Activated CD4-positive, CD25-positive, alpha-beta regulatory T cell (primary cell): ENCODE results near the gene TMEM163.
"Not testable (repeated sequence)": the region's sequence is repeated elsewhere in the genome, so short reads cannot be mapped to it uniquely, and the experiment has no call there.

Experiments
- DNase-seq, 4 experiments: peaks; one replicate each; lab custom pipeline; 2025; lab: John Stamatoyannopoulos, UW

Gene TMEM163

DNA sequence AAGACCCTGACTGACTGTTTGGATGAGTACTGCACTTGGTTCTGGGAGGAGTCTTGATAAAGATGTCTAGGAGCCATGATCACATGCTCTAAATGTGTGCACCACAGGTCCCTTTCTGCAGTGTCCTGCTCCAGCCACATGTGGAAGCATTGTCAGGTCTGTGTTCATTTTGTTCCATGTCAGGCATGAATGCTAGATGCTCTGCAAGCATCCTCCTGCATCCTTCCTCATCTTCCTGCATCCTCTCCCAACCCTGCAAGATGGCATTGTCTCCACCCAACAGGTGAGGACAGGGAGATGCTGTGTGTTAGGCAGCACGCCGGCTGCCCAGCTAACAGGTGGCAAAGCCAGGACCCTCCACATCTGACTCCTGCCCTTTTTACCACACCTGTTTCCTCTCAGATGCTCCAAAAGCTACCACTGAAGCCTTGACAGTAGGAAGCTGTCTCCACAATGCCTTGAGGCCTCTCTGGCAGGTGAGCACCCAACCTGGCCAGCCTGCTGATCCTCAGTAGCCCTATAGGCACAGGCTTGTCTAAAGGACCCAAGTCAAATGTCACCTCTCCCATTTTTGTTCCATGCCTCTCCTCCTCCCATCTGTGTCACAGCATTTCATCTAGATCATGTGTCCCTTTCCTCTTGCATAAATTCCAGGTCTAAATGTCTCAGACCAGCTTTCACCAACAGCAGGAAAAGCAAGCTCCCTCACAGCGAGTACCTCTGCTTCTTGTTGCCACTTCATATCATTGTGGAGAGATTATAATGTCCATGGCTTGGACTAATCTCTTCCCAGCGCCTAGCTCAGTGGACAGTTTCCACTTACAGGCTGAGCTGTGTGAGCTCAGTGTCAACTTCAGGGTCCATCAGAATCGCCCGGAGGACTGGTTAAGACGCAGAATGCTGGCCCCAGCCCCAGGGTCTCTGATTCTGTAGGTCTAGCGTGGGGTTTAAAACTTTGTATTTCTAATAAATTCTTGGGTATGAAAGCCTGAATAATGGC is 55.0 kb downstream of the TMEM163 start:
- no peak for DNase-seq

- no peak for DNase-seq
Observed at GRCh38 chr2:134662751-134663150, 56.0 kb downstream of the TMEM163 start.

GRCh38 chr2:134660626-134661402 is 58.0 kb downstream of the TMEM163 start:
- DNase-seq, result no peak

GRCh38 chr2:134659724-134660123 is 59.1 kb downstream of the TMEM163 start:
- no peak for DNase-seq

GRCh38 chr2:134657650-134658250 is 61.0 kb downstream of the TMEM163 start:
- DNase-seq, result no peak

- DNase-seq, result not testable (repeated sequence)
Observed at GRCh38 chr2:134656391-134656790, 62.4 kb downstream of the TMEM163 start.

DNA sequence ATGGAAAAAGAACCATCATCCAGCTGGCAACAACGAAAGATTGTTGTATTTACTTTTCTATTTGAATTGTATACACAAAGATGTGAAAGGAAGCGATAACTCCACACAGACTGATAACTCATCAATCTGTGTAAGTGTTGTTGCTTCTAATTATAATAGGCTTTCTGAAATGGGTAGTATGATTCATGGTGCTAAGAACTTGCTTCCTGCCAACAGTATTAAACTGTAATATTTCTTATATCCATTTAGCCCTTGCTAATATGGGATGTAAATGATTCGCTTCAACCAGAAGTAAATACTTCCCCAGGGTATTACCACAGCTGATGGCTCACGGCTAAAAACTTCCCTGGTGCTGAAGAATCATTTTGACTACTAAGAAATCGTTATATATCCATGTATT is 70.2 kb downstream of the TMEM163 start:
- DNase-seq, result no peak

DNA sequence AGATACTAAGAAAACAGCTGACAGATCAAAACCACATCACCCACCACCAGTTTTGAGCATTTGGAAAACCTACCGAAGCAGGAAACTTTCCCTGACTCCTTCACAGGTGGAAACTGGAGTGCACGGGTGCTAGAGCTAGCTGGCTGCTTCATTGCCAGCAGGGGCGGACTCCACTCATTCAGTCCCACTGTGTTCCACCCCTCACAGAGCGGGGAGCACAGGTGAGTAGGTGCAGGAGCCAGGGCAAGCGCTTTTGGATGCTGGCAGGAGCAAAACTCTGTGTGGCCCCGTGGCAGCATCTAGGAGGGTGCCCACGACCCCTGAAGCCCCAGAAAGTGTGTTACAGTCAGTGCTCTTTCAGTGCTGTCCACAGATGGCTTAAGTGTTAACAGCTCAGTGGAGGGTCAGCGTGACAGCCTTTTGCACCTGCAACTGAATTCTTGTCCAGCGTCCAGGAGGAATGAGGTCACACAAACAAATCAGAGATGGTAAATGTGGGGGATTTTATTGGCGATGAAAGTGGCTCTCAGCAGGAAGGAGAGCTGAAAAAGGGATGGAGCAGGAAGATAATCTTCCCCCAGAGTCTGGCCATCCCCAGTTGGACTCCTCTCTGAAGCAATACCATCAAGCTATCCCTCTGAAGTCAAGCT is 71.1 kb downstream of the TMEM163 start:
- DNase-seq, result no peak

GRCh38 chr2:134642938-134643337 is 75.9 kb downstream of the TMEM163 start:
- DNase-seq, result no peak

DNA sequence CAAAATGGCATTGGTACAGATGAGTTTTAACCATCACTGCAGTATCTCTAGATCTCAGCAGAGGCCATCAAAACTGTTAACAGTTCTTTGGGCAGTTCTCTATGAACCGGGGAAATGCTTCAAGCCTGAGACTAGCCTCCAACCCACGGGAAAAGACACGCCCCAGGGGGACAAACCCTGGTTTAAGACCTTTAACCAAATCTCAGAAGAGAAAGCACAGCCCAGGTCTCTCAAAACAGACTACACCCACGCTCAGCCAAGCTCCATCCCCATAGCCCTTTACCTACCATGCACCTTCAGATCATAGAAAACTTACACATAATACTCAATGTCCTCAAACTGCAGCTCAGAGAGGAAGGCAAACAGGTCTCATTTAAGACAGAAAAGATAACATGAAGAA is 78.3 kb downstream of the TMEM163 start:
- DNase-seq, result no peak

- DNase-seq, result no peak
Observed at GRCh38 chr2:134639265-134639664, 79.5 kb downstream of the TMEM163 start.

- no peak for DNase-seq
Observed at GRCh38 chr2:134636714-134637113, 82.1 kb downstream of the TMEM163 start.

DNA sequence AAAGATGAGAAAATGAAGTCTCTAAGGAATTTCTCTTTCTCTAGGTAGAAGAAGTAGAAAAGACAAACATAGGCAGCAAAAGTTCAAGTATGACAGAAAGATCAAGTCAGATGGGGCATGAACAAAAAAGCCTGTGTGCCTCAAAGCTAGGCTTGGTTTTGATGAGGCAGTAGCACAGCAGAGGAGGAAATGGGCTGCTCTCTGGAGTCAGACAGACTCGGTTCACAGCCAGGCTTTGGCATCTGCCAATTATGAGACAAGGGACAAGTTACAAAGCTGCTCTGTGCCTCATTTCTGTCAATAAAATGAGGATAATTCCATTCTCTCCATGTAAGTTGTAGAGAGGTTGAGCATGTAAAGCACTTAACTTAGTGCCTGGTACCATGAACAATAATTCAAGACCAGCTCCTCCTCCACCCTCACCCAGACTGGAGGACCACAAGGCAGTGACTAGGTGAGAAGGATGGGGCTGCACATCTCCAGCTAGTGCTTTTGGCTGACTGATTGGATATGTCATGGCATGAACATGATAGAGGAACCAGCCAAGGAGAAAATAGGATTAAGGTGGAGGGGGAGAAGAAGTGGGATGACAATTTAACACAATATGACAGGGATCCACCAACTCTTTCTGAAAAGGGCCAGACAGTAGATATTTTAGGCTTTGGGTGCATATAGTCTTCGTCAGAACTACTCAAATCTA is 84.6 kb downstream of the TMEM163 start:
- no peak for DNase-seq

GRCh38 chr2:134630504-134631159 is 88.2 kb downstream of the TMEM163 start:
- no peak for DNase-seq

- DNase-seq, result no peak
Observed at GRCh38 chr2:134628453-134628852, 90.3 kb downstream of the TMEM163 start.

DNA sequence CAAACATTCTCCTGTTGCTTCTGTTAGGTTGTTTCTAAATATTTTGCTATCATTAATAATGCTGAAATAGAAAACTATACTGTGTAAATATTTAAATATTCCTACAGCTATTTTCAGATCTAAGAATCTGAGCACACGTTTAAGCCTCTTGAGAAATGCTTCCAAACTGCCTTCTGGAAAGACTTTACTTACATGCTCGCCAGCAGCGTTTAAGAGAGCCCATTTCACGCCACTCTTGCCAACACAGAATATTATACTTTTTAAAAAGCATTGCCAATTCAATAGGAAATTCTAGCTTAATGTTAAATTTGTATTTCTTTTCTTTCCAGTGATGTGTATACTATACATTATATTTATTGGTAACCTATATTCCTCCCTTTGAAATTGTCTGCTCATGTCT is 92.0 kb downstream of the TMEM163 start:
- DNase-seq, result no peak

GRCh38 chr2:134625311-134625710 is 93.5 kb downstream of the TMEM163 start:
- no peak for DNase-seq

GRCh38 chr2:134623796-134624195 is 95.0 kb downstream of the TMEM163 start:
- no peak for DNase-seq

DNA sequence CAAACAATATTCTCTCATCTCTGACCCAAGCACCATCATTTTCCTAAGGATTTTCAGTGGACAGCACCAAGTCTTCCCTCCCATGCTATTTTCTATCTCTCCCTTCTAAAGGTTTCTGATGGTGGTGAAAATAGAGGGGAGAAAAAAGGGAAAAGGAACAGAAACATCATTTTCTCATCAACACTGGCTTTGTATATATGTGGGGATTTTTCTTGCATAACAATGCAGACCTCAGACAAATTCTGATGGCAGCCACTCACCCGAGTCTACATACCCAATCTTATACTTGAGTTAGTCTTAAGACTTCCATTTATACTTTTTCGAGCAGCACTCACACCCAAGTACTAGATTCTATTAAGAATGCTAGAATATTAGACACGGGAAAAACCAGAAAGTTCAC is 95.8 kb downstream of the TMEM163 start:
- DNase-seq, result no peak

- DNase-seq, result no peak
Observed at GRCh38 chr2:134621939-134622705, 96.7 kb downstream of the TMEM163 start.
